ENCODE data around the gene PCDHGC4. TPM values are rescaled to one million over a fixed set of nuclear protein-coding genes. Genes with fewer than 3 reads are reported as not detected.

PCDHGC4 gene
- total RNA-seq, 1 donor = 2.9 TPM

- Histone ChIP-seq H3K27ac (ENCODE audit: low read depth, low read length) (peak overlapping the region; percentile 49), H3K4me1 (ENCODE audit: insufficient read depth, low read length) (peaks cover 32% of the 10 kb centered on the region), H3K27me3 (ENCODE audit: insufficient read depth, low read length) (no peaks in the 10 kb centered on the region), H3K4me3 (ENCODE audit: insufficient read depth, low read length) (no peak overlapping the region), H3K9me3 (ENCODE audit: low read depth, low read length) (no peaks in the 10 kb centered on the region), H2AFZ (ENCODE audit: low read length) (no peak overlapping the region), H4K20me1 (ENCODE audit: insufficient read depth, low read length) (peaks cover 24% of the 10 kb centered on the region), H3K79me2 (ENCODE audit: insufficient read depth, low read length) (peaks cover 60% of the 10 kb centered on the region), H3K36me3 (ENCODE audit: insufficient read depth, low read length) (peaks cover 21% of the 10 kb centered on the region), H3K4me2 (ENCODE audit: insufficient read depth, low read length) (peak overlapping the region; percentile 45)
- peak; percentile 96 for DNase-seq (ENCODE audit: insufficient read length, low spot score, missing footprints)
- TF ChIP-seq CTCF (IDR thresholded peaks at IDR 0.05; ENCODE audit: extremely low read depth, low read depth, low read length) = peak; percentile 13
Measured at GRCh38 chr5:141493500-141494422, 8.9 kb downstream of the PCDHGC4 start.

DNA sequence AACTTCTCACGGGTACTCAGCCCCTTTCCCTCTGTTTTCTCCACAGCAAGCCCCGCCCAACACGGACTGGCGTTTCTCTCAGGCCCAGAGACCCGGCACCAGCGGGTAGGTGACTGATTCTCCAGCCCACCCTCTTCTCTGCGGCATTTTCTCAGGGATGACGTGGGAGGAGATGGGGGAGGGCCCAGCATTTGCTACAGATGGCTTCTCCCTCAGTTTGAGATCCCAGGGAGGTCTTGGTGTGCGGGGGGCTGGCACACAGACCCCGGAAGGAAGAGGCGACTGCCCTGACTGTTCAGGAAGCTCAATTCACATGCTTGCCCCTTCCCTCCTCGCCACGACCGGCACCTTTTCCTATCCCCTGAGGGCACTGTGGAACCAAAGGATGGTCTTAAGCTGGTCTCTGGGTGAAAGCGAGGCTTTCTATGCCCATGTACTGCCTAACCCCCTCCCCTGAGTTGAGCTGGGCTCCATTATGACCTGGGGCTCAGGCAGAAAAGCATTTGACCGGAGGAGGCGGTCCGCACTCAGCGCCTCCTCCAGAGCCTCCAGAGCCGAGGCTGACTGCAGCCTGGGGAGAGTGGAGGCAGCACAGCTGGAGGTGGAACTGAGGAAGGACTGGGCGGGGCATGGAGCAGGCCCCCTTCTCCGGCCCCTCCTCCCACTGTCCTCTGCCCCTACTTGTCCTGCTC, 10.1 kb downstream of the PCDHGC4 start:
- Histone ChIP-seq H3K4me1 (ENCODE audit: insufficient read depth, low read length) (peaks cover 21% of the 10 kb centered on the region), H3K4me2 (ENCODE audit: insufficient read depth, low read length) (no peak overlapping the region)

GRCh38 chr5:141495453-141495811, 10.6 kb downstream of the PCDHGC4 start:
- Histone ChIP-seq H4K20me1 (ENCODE audit: insufficient read depth, low read length) (peaks cover 11% of the 10 kb centered on the region), H3K79me2 (ENCODE audit: insufficient read depth, low read length) (peaks cover 52% of the 10 kb centered on the region), H3K4me3 (ENCODE audit: insufficient read depth, low read length) (no peak overlapping the region), H3K4me2 (ENCODE audit: insufficient read depth, low read length) (no peak overlapping the region), H3K9me3 (ENCODE audit: low read depth, low read length) (no peaks in the 10 kb centered on the region), H3K36me3 (ENCODE audit: insufficient read depth, low read length) (peaks cover 14% of the 10 kb centered on the region), H3K27ac (ENCODE audit: low read depth, low read length) (no peak overlapping the region), H3K4me1 (ENCODE audit: insufficient read depth, low read length) (peaks cover 18% of the 10 kb centered on the region), H2AFZ (ENCODE audit: low read length) (no peak overlapping the region), H3K27me3 (ENCODE audit: insufficient read depth, low read length) (no peaks in the 10 kb centered on the region)
- no peak for DNase-seq (ENCODE audit: insufficient read length, low spot score, missing footprints)
- no peak for TF ChIP-seq CTCF (IDR thresholded peaks at IDR 0.05; ENCODE audit: extremely low read depth, low read depth, low read length)

More for the DNA sequence above, 10.1 kb downstream of the PCDHGC4 start:
- TF ChIP-seq CTCF (IDR thresholded peaks at IDR 0.05; ENCODE audit: extremely low read depth, low read depth, low read length) = no peak
- H3K27me3 ChIP-seq (ENCODE audit: insufficient read depth, low read length) = no peaks in the 10 kb centered on the region
- peaks cover 16% of the 10 kb centered on the region for H4K20me1 ChIP-seq (ENCODE audit: insufficient read depth, low read length)
- H3K36me3 ChIP-seq (ENCODE audit: insufficient read depth, low read length) = peaks cover 19% of the 10 kb centered on the region
- no peak overlapping the region for H3K27ac ChIP-seq (ENCODE audit: low read depth, low read length)
- no peak overlapping the region for H3K4me3 ChIP-seq (ENCODE audit: insufficient read depth, low read length)
- H3K9me3 ChIP-seq (ENCODE audit: low read depth, low read length) = no peaks in the 10 kb centered on the region
- H3K79me2 ChIP-seq (ENCODE audit: insufficient read depth, low read length) = peaks cover 57% of the 10 kb centered on the region
- DNase-seq (ENCODE audit: insufficient read length, low spot score, missing footprints) = peak; percentile 80
- no peak overlapping the region for H2AFZ ChIP-seq (ENCODE audit: low read length)

DNA sequence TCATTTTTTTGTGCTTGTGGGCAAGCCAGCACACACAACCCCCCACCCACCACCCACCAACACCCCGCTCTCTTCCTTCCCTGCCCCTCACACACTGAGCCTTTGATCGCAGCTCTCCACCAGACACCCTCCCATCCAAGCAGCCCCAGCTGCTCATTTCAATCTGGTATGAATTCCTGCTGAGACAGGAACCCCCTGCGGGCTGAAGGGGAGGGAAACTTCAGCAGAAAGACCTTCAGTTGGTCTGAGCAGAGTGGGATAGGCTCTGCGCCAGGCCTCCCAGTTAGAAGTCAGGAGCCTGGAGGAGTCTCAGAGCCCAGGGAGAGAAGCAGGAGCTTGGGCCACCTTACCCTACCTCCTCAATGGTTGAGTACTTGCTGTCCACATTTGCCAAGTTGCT, 11.2 kb downstream of the PCDHGC4 start:
- peaks cover 8% of the 10 kb centered on the region for H3K36me3 ChIP-seq (ENCODE audit: insufficient read depth, low read length)
- no peaks in the 10 kb centered on the region for H3K27me3 ChIP-seq (ENCODE audit: insufficient read depth, low read length)
- peaks cover 18% of the 10 kb centered on the region for H3K4me1 ChIP-seq (ENCODE audit: insufficient read depth, low read length)
- H2AFZ ChIP-seq (ENCODE audit: low read length) = no peak overlapping the region
- TF ChIP-seq CTCF (IDR thresholded peaks at IDR 0.05; ENCODE audit: extremely low read depth, low read depth, low read length) = no peak
- H3K4me3 ChIP-seq (ENCODE audit: insufficient read depth, low read length) = no peak overlapping the region
- H3K9me3 ChIP-seq (ENCODE audit: low read depth, low read length) = no peaks in the 10 kb centered on the region
- no peak overlapping the region for H3K27ac ChIP-seq (ENCODE audit: low read depth, low read length)
- no peak overlapping the region for H3K4me2 ChIP-seq (ENCODE audit: insufficient read depth, low read length)
- peaks cover 5% of the 10 kb centered on the region for H4K20me1 ChIP-seq (ENCODE audit: insufficient read depth, low read length)
- H3K79me2 ChIP-seq (ENCODE audit: insufficient read depth, low read length) = peaks cover 46% of the 10 kb centered on the region
- DNase-seq (ENCODE audit: insufficient read length, low spot score, missing footprints) = no peak
